D721Med (cell line): ENCODE data around the gene PRR5L.
"Not testable (repeated sequence)": the region's sequence is repeated elsewhere in the genome, so short reads cannot be mapped to it uniquely, and the experiment has no call there.

Experiments used
- DNase-seq: peaks from one replicate; pipeline ENCODE4 v3.0.0; 2011; ENCODE audit warnings: low spot score; ENCODE audit not compliant: insufficient read length
- FAIRE-seq: peaks from 2 replicates; lab custom pipeline; 2011; peaks lifted over from hg19 to GRCh38; lab: Jason Lieb, UNC
- CTCF ChIP-seq: IDR thresholded peaks from 2 replicates; pipeline ENCODE4 v1.5.1; 2012; ENCODE audit warnings: mild to moderate bottlenecking, control low read depth; ENCODE audit not compliant: insufficient read depth; ENCODE audit errors: missing control alignments

Gene PRR5L

GRCh38 chr11:36507824-36508489 lies 211.9 kb downstream of the PRR5L start:
- FAIRE-seq: no peak
- TF ChIP-seq CTCF: no peak
- no peak for DNase-seq

- no peak for DNase-seq
- no peak for FAIRE-seq
- TF ChIP-seq CTCF: no peak
Observed at GRCh38 chr11:36508743-36509142, 212.7 kb downstream of the PRR5L start.

- no peak for TF ChIP-seq CTCF
- FAIRE-seq: no peak
- DNase-seq: no peak
Observed at GRCh38 chr11:36509201-36509639, 213.1 kb downstream of the PRR5L start.

GRCh38 chr11:36509694-36510593 lies 213.9 kb downstream of the PRR5L start, which contains the start of gene TRAF6:
Gene TRAF6, minus strand, starts transcription at chr11:36510272. Its CDS starts 8,757 bp downstream, at chr11:36501515.
- FAIRE-seq (no peak), DNase-seq (peak; percentile 51)
- peak; percentile 64 for TF ChIP-seq CTCF

GRCh38 chr11:36510594-36510942 lies 214.5 kb downstream of the PRR5L start:
- no peak for FAIRE-seq
- no peak for DNase-seq

GRCh38 chr11:36511062-36511461 lies 215.0 kb downstream of the PRR5L start:
- DNase-seq, FAIRE-seq: not testable (repeated sequence)

More at GRCh38 chr11:36510594-36510942, 214.5 kb downstream of the PRR5L start:
- TF ChIP-seq CTCF: no peak

- FAIRE-seq (no peak), DNase-seq (no peak)
- TF ChIP-seq CTCF: no peak
Observed at GRCh38 chr11:36512016-36512415, 215.9 kb downstream of the PRR5L start.
